ENCODE results near the gene IGSF9. TPM values are rescaled to one million over a fixed set of nuclear protein-coding genes. Genes with fewer than 3 reads are reported as not detected.

Gene IGSF9
- total and polyA plus RNA-seq, 8 donors, result 2.0 to 36.2 (median 7.8) TPM

- TF ChIP-seq, protein P1, sequence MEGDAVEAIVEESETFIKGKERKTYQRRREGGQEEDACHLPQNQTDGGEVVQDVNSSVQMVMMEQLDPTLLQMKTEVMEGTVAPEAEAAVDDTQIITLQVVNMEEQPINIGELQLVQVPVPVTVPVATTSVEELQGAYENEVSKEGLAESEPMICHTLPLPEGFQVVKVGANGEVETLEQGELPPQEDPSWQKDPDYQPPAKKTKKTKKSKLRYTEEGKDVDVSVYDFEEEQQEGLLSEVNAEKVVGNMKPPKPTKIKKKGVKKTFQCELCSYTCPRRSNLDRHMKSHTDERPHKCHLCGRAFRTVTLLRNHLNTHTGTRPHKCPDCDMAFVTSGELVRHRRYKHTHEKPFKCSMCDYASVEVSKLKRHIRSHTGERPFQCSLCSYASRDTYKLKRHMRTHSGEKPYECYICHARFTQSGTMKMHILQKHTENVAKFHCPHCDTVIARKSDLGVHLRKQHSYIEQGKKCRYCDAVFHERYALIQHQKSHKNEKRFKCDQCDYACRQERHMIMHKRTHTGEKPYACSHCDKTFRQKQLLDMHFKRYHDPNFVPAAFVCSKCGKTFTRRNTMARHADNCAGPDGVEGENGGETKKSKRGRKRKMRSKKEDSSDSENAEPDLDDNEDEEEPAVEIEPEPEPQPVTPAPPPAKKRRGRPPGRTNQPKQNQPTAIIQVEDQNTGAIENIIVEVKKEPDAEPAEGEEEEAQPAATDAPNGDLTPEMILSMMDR (IDR thresholded peaks at IDR 0.05), result no peak
- TF ChIP-seq EP300 (IDR thresholded peaks at IDR 0.05) (no peak), POLR2AphosphoS5 (IDR thresholded peaks at IDR 0.05) (no peak), POLR2A (IDR thresholded peaks at IDR 0.05) (no peak)
- Histone ChIP-seq H3K4me3 (no peak overlapping the region), H3K27ac (no peak overlapping the region), H3K27me3 (peaks cover 0 to 7% (median 0%) of the 10 kb centered on the region in 3 donors), H3K36me3 (peaks cover 0 to 27% (median 2%) of the 10 kb centered on the region in 4 donors), H3K4me1 (peaks cover 0 to 15% (median 7%) of the 10 kb centered on the region in 4 donors), H3K9me3 (no peaks in the 10 kb centered on the region)
- DNase-seq, result no peak
- intact Hi-C loops (cut with DNase I; ENCODE audit: low total_unique reads), result no loop called here
- WGBS, 5 donors, result 80 to 100% (median 95%) methylated on average over 2 of the region's 2 CpGs
These were observed 32.6 kb upstream of the IGSF9 start for GRCh38 chr1:159978107-159978398.

GRCh38 chr1:159977364-159978106 is 32.1 kb upstream of the IGSF9 start:
- Histone ChIP-seq H3K27me3 (peaks cover 0 to 7% (median 0%) of the 10 kb centered on the region in 3 donors), H3K4me3 (no peak overlapping the region), H3K27ac (no peak overlapping the region), H3K4me1 (peaks cover 0 to 15% (median 7%) of the 10 kb centered on the region in 4 donors), H3K36me3 (peaks cover 0 to 27% (median 2%) of the 10 kb centered on the region in 4 donors), H3K9me3 (no peaks in the 10 kb centered on the region)
- TF ChIP-seq POLR2AphosphoS5 (IDR thresholded peaks at IDR 0.05), result no peak
- no peak for TF ChIP-seq POLR2A (IDR thresholded peaks at IDR 0.05)
- TF ChIP-seq, protein P1 (IDR thresholded peaks at IDR 0.05), result no peak
- no peak for TF ChIP-seq EP300 (IDR thresholded peaks at IDR 0.05)
- WGBS, 5 donors, result 84 to 93% (median 89%) methylated on average over 6 of the region's 6 CpGs
- intact Hi-C loops (cut with DNase I; ENCODE audit: low total_unique reads), result no loop called here
- DNase-seq, result no peak

GRCh38 chr1:159974350-159974965 is 29.0 kb upstream of the IGSF9 start:
- Histone ChIP-seq H3K36me3 (peaks cover 0 to 12% (median 0%) of the 10 kb centered on the region in 4 donors), H3K27me3 (peaks cover 0 to 7% (median 0%) of the 10 kb centered on the region in 3 donors), H3K27ac (no peak overlapping the region), H3K4me1 (peaks cover 0 to 21% (median 15%) of the 10 kb centered on the region in 4 donors), H3K9me3 (no peaks in the 10 kb centered on the region), H3K4me3 (no peak overlapping the region)
- TF ChIP-seq, protein P1 (IDR thresholded peaks at IDR 0.05), result no peak
- no peak for TF ChIP-seq POLR2A (IDR thresholded peaks at IDR 0.05)
- TF ChIP-seq POLR2AphosphoS5 (IDR thresholded peaks at IDR 0.05), result no peak
- no peak for TF ChIP-seq EP300 (IDR thresholded peaks at IDR 0.05)
- DNase-seq, result no peak
- 87 to 98% (median 94%) methylated on average over 7 of the region's 7 CpGs for WGBS, 5 donors
- intact Hi-C loops (cut with DNase I; ENCODE audit: low total_unique reads), result no loop called here

- Histone ChIP-seq H3K27ac (no peak overlapping the region), H3K36me3 (peaks cover 0 to 10% (median 0%) of the 10 kb centered on the region in 4 donors), H3K4me3 (no peak overlapping the region), H3K27me3 (peaks cover 0 to 7% (median 0%) of the 10 kb centered on the region in 3 donors), H3K4me1 (peaks cover 0 to 14% (median 10%) of the 10 kb centered on the region in 4 donors), H3K9me3 (no peaks in the 10 kb centered on the region)
- no peak for DNase-seq
- TF ChIP-seq, protein P1 (IDR thresholded peaks at IDR 0.05), result no peak
- TF ChIP-seq POLR2AphosphoS5 (IDR thresholded peaks at IDR 0.05) (no peak), POLR2A (IDR thresholded peaks at IDR 0.05) (no peak), EP300 (IDR thresholded peaks at IDR 0.05) (no peak)
- 79 to 89% (median 86%) methylated on average over 6 of the region's 6 CpGs for WGBS, 5 donors
- intact Hi-C loops (cut with DNase I; ENCODE audit: low total_unique reads), result no loop called here
These were observed 28.0 kb upstream of the IGSF9 start for GRCh38 chr1:159973350-159973940.

All from stomach (tissue), 9 donors.